GM12865 (cell line): Measurements from ENCODE around the gene MGAM2.

Experiments used
- DNase-seq: peaks from one replicate; pipeline ENCODE4 v3.0.0; 2010; ENCODE audit warnings: low read depth
- H3K4me3 ChIP-seq: 2 replicates; pipeline ENCODE4 v1.5.1; 2011; ENCODE audit warnings: mild to moderate bottlenecking, low read depth, low read length, control low read depth
- TF ChIP-seq, protein P1 (sequence below): IDR thresholded peaks from 2 replicates; pipeline ENCODE4 v1.5.1; 2011; ENCODE audit warnings: low read length, control low read depth, low read depth, inconsistent platforms; ENCODE audit not compliant: insufficient read depth; ENCODE audit errors: missing control alignments

The MGAM2 gene

DNA sequence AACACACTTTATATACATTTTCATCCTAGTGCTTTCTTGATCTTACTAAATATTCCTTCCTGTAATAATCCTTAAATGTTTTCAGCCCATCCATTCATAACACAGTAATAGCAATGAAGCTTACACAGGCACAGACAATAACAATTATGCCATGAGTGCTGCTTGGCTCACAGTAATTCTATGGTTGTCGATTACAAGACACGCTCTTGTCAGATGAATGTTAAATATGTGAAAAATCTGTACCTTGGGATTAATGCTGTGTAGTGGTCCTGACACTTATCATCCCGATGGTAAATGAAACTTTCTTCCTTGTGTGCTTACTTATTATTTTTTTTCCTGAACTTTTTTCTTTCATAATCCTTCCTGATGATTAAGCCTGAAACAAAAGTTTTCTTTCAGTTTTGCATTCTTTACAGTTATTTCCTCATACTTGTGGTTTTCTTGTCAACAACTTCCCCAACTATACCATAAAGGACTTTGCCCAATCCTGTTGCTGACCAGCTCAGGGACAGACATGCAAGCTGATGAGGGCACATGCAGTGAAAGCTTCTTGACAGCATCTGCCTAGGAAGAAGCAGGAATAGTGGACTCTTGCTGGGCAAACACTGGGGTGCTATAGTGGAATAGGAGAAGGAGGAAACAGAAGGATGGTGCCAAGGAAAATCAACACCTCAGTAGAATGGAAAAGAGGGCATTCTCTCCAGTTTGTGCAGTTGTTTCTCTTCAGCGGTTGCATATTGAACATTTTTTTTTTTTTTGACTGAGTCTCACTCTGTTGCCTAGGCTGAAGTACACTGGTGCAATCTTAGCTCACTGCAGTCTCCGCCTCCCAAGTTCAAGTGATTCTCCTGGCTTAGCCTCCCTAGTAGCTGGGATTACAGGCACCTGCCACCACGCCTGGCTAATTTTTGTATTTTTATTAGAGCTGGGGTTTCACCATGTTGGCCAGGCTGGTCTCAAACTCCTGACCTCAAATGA is 6.7 kb upstream of the MGAM2 start:
- no peak overlapping the region for H3K4me3 ChIP-seq
- TF ChIP-seq, protein P1, sequence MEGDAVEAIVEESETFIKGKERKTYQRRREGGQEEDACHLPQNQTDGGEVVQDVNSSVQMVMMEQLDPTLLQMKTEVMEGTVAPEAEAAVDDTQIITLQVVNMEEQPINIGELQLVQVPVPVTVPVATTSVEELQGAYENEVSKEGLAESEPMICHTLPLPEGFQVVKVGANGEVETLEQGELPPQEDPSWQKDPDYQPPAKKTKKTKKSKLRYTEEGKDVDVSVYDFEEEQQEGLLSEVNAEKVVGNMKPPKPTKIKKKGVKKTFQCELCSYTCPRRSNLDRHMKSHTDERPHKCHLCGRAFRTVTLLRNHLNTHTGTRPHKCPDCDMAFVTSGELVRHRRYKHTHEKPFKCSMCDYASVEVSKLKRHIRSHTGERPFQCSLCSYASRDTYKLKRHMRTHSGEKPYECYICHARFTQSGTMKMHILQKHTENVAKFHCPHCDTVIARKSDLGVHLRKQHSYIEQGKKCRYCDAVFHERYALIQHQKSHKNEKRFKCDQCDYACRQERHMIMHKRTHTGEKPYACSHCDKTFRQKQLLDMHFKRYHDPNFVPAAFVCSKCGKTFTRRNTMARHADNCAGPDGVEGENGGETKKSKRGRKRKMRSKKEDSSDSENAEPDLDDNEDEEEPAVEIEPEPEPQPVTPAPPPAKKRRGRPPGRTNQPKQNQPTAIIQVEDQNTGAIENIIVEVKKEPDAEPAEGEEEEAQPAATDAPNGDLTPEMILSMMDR: no peak
- DNase-seq: no peak

DNA sequence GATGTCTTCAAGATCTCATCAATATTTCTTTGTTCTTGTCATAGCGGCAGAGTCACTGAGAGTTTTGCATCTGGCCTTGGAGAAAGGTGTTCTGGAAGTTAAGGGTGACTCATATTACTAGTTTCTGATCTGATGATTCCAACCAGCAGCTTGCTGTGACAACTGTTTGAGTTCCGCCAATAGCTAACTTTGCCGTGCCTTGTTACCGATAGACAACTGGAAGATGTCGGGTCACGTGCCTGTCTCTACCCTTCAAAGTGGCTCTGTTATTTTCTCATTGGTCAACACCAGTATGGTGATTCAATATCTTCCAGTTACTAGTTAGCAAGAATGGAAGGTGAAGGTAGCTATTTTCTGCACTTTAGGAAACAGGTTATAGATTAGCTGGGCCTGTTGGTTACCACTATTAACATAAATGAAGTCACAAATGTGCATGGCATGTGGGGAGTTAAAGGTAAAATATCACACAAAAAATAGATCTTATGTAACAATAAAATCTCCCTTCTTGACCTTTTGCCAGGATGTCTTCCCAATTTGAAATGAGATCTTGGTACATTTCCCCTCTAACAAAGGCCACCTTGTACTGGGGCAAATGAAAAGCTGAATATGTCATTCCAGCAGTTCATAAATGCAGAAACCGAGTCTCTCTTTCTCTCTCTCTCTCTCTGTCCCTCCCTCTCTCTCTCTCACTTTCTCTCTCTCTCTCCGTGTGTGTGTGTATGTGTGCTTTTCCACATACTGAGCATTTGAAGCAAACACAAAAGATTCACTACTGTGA is 2.6 kb upstream of the MGAM2 start:
- TF ChIP-seq, protein P1: no peak
- DNase-seq: no peak
- H3K4me3 ChIP-seq: no peak overlapping the region

DNA sequence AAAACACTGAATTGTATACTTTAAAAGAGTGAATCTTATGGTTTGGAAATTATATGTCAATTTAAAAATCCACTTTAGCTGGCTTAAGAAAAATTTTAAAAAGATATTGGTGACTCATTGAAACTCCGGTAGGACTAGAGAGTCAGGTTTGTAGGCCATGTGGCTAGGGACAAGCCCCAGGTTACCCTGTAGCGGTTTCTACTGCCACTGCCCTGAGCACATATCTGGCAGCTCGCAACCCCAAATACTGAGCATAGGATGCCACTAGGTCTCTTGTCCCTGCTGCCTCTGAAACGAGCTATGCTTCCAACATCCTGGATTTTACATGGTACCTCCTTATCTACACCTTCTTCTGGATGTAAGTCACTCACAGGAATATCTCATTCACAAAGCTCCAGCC is 1.4 kb upstream of the MGAM2 start:
- TF ChIP-seq, protein P1: no peak
- no peak overlapping the region for H3K4me3 ChIP-seq
- no peak for DNase-seq

DNA sequence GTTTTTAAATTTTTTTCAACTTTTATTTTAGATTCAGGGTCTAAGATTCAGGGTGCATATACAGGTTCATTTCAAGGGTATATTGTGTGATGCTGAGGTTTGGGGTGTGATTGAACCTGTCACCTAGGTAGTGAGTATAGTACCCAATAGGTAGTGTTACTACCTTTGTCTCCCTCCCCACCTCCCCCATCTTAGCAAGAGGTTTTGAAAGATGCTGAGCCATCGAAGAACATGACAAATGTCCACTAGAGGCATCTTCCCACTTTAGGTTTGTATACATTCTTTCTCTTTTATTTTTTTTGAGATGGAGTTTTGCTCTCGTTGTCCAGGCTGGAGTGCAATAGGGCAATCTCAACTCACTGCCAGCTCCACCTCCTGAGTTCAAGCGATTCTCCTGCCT is 880 bp upstream of the MGAM2 start:
- no peak overlapping the region for H3K4me3 ChIP-seq
- TF ChIP-seq, protein P1: no peak
- DNase-seq: no peak

DNA sequence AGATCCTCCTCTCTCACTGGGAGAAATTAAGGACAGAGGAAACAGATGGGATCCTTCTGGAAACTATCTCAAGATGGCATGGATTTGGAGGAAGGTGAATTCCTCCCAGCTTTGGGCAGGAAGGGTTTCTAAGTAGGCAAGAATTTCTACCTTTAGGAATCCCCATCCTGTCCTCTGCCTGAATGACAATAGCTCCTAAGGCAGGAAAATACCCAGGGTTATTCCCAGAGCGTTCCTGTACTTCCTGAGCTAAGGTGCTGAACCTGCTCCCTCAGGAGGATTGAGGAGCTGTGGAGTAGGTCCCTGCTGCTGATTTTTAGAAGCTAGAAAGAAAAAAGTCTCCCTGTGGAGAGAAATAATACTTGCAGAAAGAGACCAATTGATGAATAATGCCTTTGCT is 568 bp downstream of the MGAM2 start:
- TF ChIP-seq, protein P1: no peak
- no peak for DNase-seq
- H3K4me3 ChIP-seq: no peak overlapping the region

DNA sequence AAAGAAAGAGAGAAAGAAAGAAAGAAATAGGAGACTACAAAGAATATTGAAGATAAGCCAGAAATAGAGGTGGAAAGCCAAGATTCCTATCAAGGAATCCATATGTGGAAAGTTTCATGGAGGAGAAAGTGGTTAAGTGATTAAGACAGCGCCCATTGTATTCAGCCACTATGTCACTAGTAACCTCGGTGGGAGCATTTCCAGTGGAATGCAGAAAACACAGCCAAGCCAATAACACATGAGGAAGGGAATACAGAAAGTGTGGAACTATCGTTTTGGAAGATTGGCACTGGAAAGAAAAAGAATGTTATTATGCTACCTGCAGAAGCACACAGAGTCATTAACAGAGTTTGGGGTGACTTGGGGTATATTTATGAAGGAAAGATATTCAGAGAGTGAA is 2.7 kb downstream of the MGAM2 start:
- no peak overlapping the region for H3K4me3 ChIP-seq
- no peak for DNase-seq
- TF ChIP-seq, protein P1: no peak
